ENCODE data around the gene METTL23. TPM values are rescaled to one million over a fixed set of nuclear protein-coding genes. Genes with fewer than 3 reads are reported as not detected.
"Not testable (repeated sequence)": the region's sequence is repeated elsewhere in the genome, so short reads cannot be mapped to it uniquely, and the experiment has no call there.

Gene METTL23
- polyA plus RNA-seq, 1 experiment, result 54.4 TPM

GRCh38 chr17:76691379-76692191 lies 35.1 kb upstream of the METTL23 start:
- CTCF ChIA-PET, result interaction anchor here (0.6 to 2.7 kb wide), 4 partner anchors 10 to 70 kb away, joined by 3 to 7 read pairs (median 6); no protein-coding TSS in a partner anchor
- no peaks in the 10 kb centered on the region for H3K9me3 ChIP-seq (ENCODE audit: control insufficient read depth, insufficient read depth, low read length)
- no peaks in the 10 kb centered on the region for H3K27me3 ChIP-seq (ENCODE audit: control insufficient read depth, insufficient read depth, low read length)
- H3K27ac ChIP-seq (ENCODE audit: low read depth, low read length), result no peak overlapping the region
- POLR2A ChIA-PET, result no interaction called here
- no peak for TF ChIP-seq CTCF (IDR thresholded peaks at IDR 0.05; ENCODE audit: low read depth, low read length)
- DNase-seq (ENCODE audit: low read depth, low spot score), result no peak
- H3K4me3 ChIP-seq (ENCODE audit: low read depth, low read length), result no peak overlapping the region

GRCh38 chr17:76695059-76695831 lies 31.4 kb upstream of the METTL23 start:
- no peak overlapping the region for H3K4me3 ChIP-seq (ENCODE audit: low read depth, low read length)
- no peak for TF ChIP-seq CTCF (IDR thresholded peaks at IDR 0.05; ENCODE audit: low read depth, low read length)

GRCh38 chr17:76696763-76697701 lies 29.6 kb upstream of the METTL23 start:
- ChIA-PET POLR2A (interaction anchor here (0.6 to 1.4 kb wide), 3 partner anchors 13 to 107 kb away, joined by 4 to 9 read pairs (median 4); no protein-coding TSS in a partner anchor), CTCF (interaction anchor here (1.5 to 2.3 kb wide), 2 partner anchors 15 to 174 kb away, joined by 4 to 6 read pairs; no protein-coding TSS in a partner anchor)
- TF ChIP-seq CTCF (IDR thresholded peaks at IDR 0.05; ENCODE audit: low read depth, low read length), result no peak
- DNase-seq (ENCODE audit: low read depth, low spot score), result no peak
- H3K9me3 ChIP-seq (ENCODE audit: control insufficient read depth, insufficient read depth, low read length), result no peaks in the 10 kb centered on the region
- peak overlapping the region; percentile 21 for H3K27ac ChIP-seq (ENCODE audit: low read depth, low read length)
- no peak overlapping the region for H3K4me3 ChIP-seq (ENCODE audit: low read depth, low read length)
- no peaks in the 10 kb centered on the region for H3K27me3 ChIP-seq (ENCODE audit: control insufficient read depth, insufficient read depth, low read length)

More at GRCh38 chr17:76695059-76695831, 31.4 kb upstream of the METTL23 start:
- Histone ChIP-seq H3K9me3 (ENCODE audit: control insufficient read depth, insufficient read depth, low read length) (no peaks in the 10 kb centered on the region), H3K27ac (ENCODE audit: low read depth, low read length) (no peak overlapping the region), H3K27me3 (ENCODE audit: control insufficient read depth, insufficient read depth, low read length) (no peaks in the 10 kb centered on the region)
- ChIA-PET POLR2A (interaction anchor here (0.7 kb wide), 1 partner anchor 10 kb away, joined by 3 read pairs; no protein-coding TSS in a partner anchor), CTCF (interaction anchor here (0.6 kb wide), 1 partner anchor 868 kb away, joined by 3 read pairs; no protein-coding TSS in a partner anchor)
- DNase-seq (ENCODE audit: low read depth, low spot score), result no peak

- no peak overlapping the region for H3K27ac ChIP-seq (ENCODE audit: low read depth, low read length)
Measured at GRCh38 chr17:76697702-76698465, 28.8 kb upstream of the METTL23 start.

GRCh38 chr17:76698466-76698977 lies 28.1 kb upstream of the METTL23 start:
- DNase-seq (ENCODE audit: low read depth, low spot score); H3K27ac ChIP-seq (ENCODE audit: low read depth, low read length); H3K4me3 ChIP-seq (ENCODE audit: low read depth, low read length); H3K27me3 ChIP-seq (ENCODE audit: control insufficient read depth, insufficient read depth, low read length); POLR2A ChIA-PET; H3K9me3 ChIP-seq (ENCODE audit: control insufficient read depth, insufficient read depth, low read length); CTCF ChIA-PET: not testable (repeated sequence)

More at GRCh38 chr17:76697702-76698465, 28.8 kb upstream of the METTL23 start:
- TF ChIP-seq CTCF (IDR thresholded peaks at IDR 0.05; ENCODE audit: low read depth, low read length), result no peak
- Histone ChIP-seq H3K4me3 (ENCODE audit: low read depth, low read length) (no peak overlapping the region), H3K27me3 (ENCODE audit: control insufficient read depth, insufficient read depth, low read length) (no peaks in the 10 kb centered on the region), H3K9me3 (ENCODE audit: control insufficient read depth, insufficient read depth, low read length) (no peaks in the 10 kb centered on the region)
- DNase-seq (ENCODE audit: low read depth, low spot score), result no peak
- POLR2A ChIA-PET, result interaction anchor here (0.5 to 1.4 kb wide), 5 partner anchors 12 to 169 kb away, joined by 3 to 9 read pairs (median 4); partner anchors contain the start of gene MFSD11
- CTCF ChIA-PET, result interaction anchor here (2.3 kb wide), 1 partner anchor 175 kb away, joined by 6 read pairs; no protein-coding TSS in a partner anchor

Measured in AG04450 (cell line).